HepG2 (cell line): ENCODE data around the gene EMC9. TPM values are rescaled to one million over a fixed set of nuclear protein-coding genes. Genes with fewer than 3 reads are reported as not detected.
A peak's percentile ranks its signal among the peaks of the same experiment; 100 is the strongest.

Experiments used
- LCORL ChIP-seq, 2 experiments: fragments of 450-650 bp in 1 of 2; sonication (generic) in 1 of 2; formaldehyde crosslinking in 1 of 2; IDR thresholded peaks; 2 replicates each; pipeline versions ENCODE4 v1.5.0 to v1.6.1; 2017 to 2020; ENCODE audit warnings: antibody characterized with exemption in 1 of 2, missing genetic modification reagents in 1 of 2
- REST ChIP-seq, 2 experiments: IDR thresholded peaks; 2 replicates each; pipeline ENCODE4 v1.6.1; 2011 to 2012; ENCODE audit warnings: low read length in 2 of 2, borderline replicate concordance in 1 of 2, low read depth in 1 of 2, mild to moderate bottlenecking in 1 of 2, moderate library complexity in 1 of 2
- polyA plus RNA-seq, 8 experiments: library from polyadenylated mRNA; depleted of rRNA in 3 of 8; stranded (reverse) in 7 of 8; unstranded in 1 of 8; fragments of >200 nt; fragmentation: Illumina TruSeq in 4 of 8; extraction: Trizol in 4 of 8; gene quantifications; 2 replicates each; pipeline versions ENCODE4 v1.2.1 to v1.2.3, GENCODE V29; 2011 to 2016; ENCODE audit warnings: low read depth in 4 of 8, missing spikeins in 1 of 8, mixed read lengths in 1 of 8; ENCODE audit not compliant: insufficient read depth in 1 of 8
- total RNA-seq, 5 experiments: library from RNA; depleted of rRNA; stranded (reverse); fragments of >200 nt; fragmentation: Illumina TruSeq; extraction: Trizol; gene quantifications; 2 replicates each; pipeline ENCODE4 v1.2.3, GENCODE V29; 2016; ENCODE audit warnings: low read depth in 1 of 5
- TF ChIP-seq, protein P1 (sequence below): sonication (generic); formaldehyde crosslinking; IDR thresholded peaks from 2 replicates; pipeline ENCODE4 v1.4.0; 2020; ENCODE audit warnings: missing genetic modification reagents
- TF ChIP-seq, protein P2 (sequence below): sonication (generic); formaldehyde crosslinking; IDR thresholded peaks from 2 replicates; pipeline ENCODE4 v1.5.1; 2020; ENCODE audit warnings: mild to moderate bottlenecking, moderate library complexity, missing genetic modification reagents

Gene EMC9
- total and polyA plus RNA-seq, 2 of the 13 experiments (the other 11 are each of a cell fraction or from before 2014, with no cell fraction given), result 60.5 to 78.7 TPM

- TF ChIP-seq, protein P1, sequence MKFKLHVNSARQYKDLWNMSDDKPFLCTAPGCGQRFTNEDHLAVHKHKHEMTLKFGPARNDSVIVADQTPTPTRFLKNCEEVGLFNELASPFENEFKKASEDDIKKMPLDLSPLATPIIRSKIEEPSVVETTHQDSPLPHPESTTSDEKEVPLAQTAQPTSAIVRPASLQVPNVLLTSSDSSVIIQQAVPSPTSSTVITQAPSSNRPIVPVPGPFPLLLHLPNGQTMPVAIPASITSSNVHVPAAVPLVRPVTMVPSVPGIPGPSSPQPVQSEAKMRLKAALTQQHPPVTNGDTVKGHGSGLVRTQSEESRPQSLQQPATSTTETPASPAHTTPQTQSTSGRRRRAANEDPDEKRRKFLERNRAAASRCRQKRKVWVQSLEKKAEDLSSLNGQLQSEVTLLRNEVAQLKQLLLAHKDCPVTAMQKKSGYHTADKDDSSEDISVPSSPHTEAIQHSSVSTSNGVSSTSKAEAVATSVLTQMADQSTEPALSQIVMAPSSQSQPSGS (CRISPR knock-in tag), result no peak
- TF ChIP-seq, protein P2, sequence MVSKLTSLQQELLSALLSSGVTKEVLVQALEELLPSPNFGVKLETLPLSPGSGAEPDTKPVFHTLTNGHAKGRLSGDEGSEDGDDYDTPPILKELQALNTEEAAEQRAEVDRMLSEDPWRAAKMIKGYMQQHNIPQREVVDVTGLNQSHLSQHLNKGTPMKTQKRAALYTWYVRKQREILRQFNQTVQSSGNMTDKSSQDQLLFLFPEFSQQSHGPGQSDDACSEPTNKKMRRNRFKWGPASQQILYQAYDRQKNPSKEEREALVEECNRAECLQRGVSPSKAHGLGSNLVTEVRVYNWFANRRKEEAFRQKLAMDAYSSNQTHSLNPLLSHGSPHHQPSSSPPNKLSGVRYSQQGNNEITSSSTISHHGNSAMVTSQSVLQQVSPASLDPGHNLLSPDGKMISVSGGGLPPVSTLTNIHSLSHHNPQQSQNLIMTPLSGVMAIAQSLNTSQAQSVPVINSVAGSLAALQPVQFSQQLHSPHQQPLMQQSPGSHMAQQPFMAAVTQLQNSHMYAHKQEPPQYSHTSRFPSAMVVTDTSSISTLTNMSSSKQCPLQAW, result peak; percentile 48; the same call in 1 of the 2 replicates
- TF ChIP-seq REST (IDR thresholded peaks at IDR 0.05; ENCODE audit: borderline replicate concordance in 1 of 2, low read depth in 1 of 2, low read length in 2 of 2), result no peak
- TF ChIP-seq LCORL (IDR thresholded peaks at IDR 0.05), result no peak
- 0 out of 2 replicates have a peak, but pooled peaks have one; percentile 17 for TF ChIP-seq LCORL (CRISPR knock-in tag; IDR thresholded peaks at IDR 0.05)
Observed at GRCh38 chr14:24129410-24129998, 11.9 kb downstream of the EMC9 start (continued).
